ENCODE results near the gene SACM1L.
A peak's percentile ranks its signal among the peaks of the same experiment; 100 is the strongest.
"Not testable (repeated sequence)": the region's sequence is repeated elsewhere in the genome, so short reads cannot be mapped to it uniquely, and the experiment has no call there.

Gene SACM1L

DNA sequence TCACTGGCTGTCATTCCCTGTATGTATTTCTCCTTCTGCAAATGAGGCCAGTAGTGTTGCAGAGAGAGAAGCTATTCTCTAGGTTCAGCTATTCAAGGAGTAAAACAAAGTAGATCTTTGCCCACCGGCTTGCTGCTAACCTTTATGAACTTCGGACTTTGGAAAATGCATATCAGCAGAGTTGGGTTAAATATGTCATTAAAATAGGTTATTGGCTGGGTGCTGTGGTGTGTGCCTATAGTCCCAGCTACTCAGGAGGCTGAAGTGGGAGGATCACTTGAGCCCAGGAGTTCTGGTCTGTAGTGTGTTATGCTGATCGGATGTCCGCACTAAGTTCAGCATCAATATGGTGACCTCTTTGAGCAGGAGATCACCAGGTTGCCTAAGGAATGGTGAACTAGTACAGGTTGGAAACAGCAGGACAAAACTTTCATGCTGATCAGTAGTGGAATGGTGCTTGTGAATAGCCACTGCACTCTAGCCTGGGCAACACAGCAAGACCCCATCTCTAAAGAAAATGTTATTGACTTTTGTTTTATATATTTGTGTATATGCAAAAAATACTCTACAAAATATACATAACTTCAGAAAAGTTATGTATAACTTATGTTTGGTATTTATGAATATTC is 53.4 kb downstream of the SACM1L start:
- no peak for DNase-seq (ENCODE audit: low read depth)

DNA sequence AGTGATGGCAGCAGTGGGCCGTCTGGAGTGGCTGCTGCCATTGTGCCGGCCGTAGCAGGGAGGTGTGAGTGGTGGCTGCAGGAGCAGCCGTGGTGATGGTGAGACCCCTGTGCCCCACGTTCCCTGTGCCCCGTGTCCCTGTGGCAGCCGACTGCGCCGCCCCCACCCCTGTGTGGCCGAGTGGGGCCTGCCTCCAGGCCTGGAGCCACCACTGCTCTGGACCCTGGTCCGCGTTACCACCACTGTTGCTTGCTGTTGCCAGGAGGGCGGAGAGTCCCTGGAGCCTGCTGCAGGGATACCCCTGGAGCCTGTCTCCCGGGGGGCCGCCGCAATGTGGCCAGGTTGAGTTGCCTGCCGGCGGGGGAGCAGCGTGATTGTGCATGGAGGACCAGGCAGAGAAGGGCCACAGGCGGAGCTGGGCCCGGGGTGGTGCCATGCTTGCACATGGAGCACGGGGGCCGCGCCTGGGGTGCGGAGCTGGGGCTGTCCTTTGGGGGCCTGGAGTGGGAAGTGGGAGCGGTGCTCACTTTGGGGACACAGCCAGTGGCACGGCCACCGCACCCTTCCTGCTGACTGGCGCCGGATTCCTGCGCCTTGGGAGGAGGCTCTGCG is 57.1 kb downstream of the SACM1L start:
- DNase-seq (ENCODE audit: low read depth): no peak

DNA sequence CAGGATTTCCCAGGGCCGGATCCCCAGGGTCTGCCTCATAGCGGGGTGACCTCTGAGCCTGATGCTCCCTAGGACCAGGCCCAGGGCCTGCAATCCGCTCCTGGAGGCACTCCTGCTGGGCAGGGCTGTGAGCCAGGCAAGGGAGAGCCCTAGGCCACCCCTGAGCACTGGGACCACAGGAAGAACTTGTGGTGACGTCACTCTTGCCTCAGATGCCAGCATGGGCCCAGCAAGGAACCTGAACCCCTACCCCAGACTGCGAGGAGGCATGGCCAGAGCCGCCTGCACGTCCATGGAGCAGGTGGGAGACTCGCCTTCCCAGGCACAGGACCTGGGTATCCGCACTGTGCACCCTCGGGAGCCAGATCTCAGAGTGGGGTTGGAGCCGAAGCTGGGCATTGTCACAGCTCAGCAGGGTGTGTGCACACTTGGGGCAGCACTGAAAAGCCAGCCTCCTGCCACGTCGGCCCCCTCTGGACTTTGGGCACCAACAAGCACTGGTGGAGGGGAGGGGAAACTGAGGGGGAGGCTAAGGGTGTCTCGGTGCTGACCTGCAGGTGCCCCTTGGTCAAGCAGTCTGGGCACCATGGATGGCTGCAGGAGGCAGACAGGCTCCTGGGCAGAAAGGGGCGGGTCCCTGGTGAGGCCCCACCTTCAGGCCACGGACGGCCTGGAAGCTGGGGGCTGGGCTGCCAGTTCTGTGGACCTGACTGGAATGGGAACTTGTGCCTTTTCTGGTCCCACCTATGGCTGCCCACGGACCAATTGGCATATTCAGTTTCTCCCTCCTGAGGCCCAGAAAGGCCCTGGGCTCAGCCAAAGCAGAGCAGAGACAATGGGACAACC is 57.8 kb downstream of the SACM1L start:
- no peak for DNase-seq (ENCODE audit: low read depth)

DNA sequence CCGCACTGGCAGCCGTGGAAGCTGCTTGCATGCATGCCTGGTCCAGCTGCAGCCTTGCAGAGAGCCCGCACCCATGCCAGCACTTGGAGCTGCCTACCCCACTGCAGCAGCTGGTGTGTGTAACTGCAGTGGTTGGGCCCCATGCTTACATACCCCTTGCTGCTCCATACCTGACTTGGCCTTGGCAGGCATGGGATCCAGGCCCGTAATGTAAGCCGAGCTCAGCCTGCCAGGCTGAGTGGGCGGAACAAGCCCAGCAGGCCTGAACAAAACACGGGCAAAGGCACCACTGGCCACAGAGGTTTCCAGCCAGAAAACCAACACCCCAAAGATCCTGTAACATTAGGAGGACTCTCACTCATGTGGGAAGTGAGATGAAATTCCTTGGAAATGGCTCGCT is 58.9 kb downstream of the SACM1L start:
- DNase-seq (ENCODE audit: low read depth): peak; percentile 9

DNA sequence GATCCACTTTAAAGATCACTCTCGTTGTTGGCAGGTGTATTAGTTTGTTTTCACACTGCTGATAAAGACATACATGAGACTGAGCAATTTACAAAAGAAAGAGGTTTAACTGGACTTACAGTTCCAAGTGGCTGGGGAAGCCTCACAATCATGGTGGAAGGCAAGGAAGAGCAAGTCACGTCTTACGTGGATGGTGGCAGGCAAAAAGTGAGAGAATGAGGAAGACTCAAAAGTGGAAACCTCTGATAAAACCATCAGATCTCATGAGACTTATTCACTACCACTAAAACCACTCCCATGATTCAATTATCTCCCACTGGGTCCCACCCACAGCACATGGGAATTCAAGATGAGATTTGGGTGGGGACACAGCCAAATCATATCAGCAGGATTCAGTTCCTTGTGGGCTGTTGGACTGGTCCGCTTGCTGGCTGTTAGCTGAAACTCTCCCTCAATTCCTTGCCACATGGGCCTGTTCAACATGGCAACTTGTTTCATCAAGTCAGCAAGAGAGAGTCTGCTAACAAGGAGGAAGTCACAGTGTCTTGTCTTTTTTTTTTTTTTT is 59.9 kb downstream of the SACM1L start:
- not testable (repeated sequence) for DNase-seq (ENCODE audit: low read depth)

DNA sequence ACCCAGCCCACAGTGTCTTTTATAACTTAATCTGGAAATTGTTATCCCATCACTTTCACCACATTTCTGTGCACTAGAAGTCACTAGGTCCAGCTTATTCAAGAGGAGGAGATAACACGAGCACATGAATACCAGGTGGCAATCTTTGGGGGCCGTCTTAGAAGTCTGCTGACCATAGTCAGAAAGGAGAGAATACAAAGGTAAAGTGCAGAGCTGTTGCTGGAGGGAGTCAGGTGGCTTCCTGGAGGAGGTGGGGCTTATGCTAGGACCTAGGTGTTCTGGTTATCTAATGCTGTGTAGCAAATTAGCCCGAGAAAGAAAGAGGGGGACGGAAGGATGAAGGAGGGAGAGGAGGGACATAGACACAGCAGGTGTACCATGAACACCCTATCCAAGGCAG is 60.7 kb downstream of the SACM1L start:
- no peak for DNase-seq (ENCODE audit: low read depth)

DNA sequence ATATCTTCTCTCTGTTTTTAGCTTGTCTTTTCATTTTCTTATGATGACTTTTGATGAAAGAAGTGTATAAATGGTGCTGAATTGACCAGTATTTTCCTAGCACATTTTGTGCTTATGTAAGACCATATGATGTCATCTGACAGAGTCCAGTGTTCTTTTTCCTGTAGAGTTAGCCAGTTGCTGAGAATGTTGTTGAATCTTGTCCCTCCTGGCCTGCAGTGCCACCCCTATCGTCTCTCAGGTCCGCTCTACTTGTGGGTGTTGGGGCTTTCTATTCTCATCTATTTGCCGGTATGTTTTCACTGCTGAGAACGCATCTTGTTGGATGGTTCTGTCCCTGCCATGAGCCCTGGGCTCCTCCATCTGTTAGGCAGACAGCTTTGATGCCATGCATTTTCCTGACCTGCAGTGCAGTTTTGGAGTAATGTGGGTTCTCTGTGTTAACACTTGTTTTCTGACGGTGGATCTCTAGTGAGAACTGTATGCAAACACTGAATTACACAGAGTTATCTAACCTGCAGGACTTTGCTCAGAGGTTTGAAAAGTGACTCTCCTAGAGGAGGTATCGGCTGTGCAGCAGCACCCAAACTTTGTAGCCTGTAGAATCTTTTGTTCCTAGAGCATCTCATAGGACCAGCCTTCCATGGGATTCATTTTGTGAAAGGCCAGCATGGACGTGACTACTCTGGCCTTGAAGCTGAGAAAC is 62.5 kb downstream of the SACM1L start:
- DNase-seq (ENCODE audit: low read depth): no peak

DNA sequence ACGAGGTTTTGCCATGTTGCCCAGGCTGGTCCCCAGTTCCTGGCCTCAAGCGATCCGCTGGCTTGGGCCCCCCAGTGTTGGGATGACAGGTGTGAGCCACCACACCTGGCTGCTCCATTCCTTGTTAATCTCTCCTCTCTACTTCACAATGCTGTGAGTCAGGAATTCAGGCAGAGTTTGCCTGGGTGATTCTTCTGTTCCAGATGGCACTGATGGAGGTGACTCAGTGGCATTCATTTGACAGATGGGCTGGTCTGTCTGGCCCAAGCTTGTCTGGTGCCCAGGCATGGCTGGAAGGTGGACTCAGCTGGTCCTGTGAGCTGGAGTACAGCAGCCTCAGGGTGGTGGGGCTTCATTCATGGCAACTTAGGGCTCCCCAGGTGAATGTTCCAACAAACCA is 63.9 kb downstream of the SACM1L start:
- no peak for DNase-seq (ENCODE audit: low read depth)

DNA sequence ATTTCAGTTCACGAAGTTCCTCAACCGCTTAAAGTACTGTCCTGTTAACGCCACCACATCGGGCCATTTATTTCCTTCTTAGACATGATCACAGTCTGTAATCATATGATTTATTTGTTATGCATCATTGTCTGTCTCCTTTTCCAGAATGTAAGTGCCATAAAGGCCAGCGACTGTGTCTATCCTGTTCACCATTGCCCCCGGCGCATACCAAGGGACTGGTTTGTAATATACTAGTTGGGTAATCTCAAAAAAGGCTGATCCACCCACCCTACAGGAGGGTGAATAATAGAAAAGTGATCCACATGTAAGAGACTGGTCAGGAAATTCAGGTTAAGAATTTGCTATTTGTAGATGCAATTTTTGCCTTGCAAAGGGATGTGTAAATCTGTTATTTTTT is 65.3 kb downstream of the SACM1L start:
- no peak for DNase-seq (ENCODE audit: low read depth)

DNA sequence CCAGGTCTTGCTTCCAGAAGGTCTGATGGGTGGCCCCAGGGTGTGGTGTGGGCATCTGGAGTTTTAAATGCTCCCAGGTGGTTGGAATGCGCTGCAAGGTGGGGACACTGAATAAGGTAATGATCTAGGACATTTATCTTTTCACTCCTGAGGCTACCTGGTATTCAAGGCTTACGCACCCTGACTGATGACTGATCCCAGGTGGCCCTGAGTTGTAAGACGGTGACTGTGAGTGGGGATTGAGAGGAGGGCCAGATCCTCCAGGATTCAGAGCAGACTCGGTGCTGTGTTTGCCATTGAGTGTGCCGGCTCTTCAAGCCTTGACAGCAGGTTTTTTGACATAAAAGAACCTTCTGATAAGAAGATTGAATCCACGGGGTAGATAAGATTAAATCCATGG is 66.9 kb downstream of the SACM1L start:
- no peak for DNase-seq (ENCODE audit: low read depth)

DNA sequence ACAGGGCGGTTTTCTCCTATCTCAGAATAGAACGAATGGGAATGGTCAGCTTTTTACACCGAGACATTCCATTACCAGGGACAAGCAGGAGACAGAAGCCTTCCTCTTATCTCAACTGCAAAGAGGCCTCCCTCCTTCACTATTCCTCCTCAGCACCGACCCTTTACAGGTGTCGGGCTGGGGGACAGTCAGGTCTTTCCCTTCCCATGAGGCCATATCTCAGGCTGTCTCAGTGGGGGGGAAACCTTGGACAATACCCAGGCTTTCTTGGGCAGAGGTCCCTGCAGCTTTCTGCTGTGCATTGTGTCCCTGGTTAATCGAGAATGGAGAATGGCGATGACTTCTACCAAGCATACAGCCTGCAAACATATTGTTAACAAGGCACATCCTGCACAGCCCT is 67.9 kb downstream of the SACM1L start:
- DNase-seq (ENCODE audit: low read depth): not testable (repeated sequence)

DNA sequence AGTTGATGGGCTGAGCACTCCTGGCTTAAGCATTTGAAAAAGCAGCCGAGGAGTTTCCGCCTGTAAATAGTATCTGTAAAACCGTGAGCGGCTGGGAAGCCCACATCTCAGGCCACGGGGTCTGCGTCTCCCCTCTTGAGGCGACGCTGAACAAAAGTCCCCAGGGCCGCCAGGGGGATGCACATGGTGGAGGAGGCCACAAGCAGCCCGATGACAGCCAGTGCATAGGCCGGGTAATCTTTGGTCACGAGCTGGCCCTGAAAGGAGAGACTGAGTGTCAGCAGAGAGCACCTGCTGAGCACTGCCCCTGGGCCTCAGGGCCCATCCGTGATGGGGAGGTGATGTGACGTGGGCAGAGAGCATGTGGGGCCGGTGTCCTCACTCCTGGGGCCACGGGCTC is 69.7 kb downstream of the SACM1L start:
- DNase-seq (ENCODE audit: low read depth): no peak

DNA sequence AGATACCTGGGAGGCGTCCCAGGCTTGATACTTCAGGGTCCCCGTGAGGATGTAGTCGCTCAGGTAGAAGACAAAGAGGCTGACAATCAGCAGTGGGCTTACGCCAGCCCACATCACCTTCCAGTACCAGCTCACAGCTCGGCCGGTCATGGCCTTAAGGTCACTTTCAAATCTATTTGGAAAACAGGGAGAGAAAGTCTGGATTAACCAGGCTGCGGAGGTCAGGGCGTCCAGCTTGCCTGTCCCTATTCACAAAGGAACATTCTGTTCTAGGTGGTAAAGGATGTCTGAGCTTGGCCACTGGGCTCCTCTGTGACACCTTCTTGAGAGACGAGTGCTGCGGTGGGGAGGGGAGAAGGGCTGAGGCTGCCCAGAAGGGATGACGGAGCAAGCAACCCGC is 70.7 kb downstream of the SACM1L start:
- no peak for DNase-seq (ENCODE audit: low read depth)

DNA sequence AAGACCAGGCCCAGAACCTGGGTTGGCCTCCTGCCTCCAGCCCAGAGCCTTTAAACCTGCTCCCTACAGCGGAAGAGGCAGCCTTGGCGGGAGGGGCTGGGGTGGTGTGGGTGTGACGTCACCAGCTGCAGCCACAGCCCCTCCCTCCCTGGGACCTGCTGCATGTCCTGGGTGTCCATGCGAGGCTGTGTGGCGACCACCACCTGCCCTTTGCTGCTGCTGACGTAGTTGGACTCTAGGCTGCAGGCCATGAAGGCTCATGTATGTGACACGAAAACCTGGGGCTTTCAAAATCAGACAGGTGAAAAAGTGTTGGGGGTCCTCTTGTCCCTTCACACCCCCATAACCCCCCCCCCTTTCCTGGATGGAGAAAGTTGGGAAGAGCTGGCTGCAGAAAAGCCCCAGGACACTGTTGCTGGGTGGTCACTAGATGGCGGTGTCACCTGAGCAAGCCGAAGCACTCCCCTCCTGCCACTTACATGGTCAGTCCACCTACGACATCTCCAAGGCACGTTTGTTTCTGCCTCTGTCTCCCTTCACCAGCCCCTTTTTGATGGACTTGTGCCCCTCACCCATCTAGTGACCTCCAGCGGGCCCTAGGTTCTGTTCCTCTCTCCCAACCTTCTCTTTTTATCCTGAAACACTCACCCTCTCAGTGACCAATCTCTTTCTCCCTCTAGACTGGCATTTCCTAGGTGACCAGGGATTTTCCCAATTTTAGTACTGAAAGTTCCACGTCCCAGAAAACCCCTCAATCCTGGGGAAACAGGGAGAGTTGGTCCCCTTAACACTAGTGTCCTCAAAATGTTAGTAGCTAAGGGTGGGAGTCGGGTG is 71.9 kb downstream of the SACM1L start:
- peak; percentile 27 for DNase-seq (ENCODE audit: low read depth)

DNA sequence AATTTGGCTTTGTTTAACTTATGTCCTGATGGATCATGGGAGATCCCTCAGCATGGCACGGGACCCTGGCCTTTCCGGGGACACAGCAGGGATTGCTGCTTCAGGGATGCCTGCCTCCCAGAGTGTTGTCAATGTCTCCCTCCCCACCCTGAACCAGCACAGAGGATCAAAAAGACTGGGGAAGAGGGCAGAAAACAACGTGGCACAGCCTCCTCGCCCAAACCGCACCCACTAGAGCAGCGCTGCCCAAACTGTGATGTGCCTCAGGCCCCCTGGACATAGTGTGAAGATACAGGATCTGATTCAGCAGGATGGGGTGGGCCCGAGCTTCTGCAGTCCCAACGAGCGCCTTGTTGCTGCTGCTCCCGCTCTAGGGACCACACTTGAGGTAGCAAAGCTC is 72.6 kb downstream of the SACM1L start:
- DNase-seq (ENCODE audit: low read depth): no peak

DNA sequence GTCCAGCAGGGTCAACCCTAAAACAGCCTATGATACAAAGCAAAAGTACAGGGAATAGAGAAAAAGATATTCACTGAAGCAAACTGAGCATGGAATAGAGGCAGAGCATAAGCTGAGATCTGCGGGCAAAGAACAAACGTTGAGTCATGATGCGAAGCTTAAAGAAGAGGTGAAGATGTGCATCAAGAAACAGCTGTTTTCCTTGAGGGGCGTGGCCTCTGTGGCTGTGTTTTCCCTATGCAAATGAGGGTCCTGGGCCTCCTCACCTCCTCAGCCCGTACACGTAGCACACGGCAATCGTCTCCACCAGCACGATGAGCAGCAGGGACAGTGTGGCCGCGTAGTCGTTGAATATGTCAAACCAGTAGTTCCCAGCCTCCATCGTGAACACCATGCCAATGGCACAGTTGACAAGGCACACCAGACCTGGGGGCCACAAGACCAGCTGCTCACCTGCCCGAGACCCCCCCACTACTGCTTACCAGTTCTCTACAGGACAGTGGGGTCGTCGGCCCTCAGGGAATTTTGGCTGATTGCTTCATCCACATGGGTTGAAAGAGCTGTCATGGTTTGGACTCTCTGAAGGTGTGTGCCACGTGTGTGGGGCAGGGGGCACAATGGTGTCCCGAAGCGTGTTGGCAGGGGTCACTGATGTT is 73.6 kb downstream of the SACM1L start:
- no peak for DNase-seq (ENCODE audit: low read depth)

DNA sequence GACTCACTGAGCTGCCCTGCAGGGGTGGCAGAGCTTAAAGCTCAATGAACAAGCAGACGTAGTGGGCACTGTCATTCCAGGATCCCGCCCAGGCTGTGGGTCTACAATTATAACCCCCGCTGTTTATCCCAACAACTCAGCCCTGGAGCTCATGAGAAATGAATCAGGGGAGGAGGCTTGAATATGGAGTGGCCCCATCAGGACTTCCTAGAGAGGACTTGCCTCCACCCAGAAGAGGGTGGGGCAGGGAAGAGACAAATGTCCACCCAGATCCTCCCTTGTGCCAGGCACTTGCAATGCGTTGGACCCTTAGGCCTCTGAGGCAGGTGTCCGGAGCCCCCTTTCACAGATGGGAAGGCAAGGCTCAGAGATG is 74.1 kb downstream of the SACM1L start:
- DNase-seq (ENCODE audit: low read depth): no peak

DNA sequence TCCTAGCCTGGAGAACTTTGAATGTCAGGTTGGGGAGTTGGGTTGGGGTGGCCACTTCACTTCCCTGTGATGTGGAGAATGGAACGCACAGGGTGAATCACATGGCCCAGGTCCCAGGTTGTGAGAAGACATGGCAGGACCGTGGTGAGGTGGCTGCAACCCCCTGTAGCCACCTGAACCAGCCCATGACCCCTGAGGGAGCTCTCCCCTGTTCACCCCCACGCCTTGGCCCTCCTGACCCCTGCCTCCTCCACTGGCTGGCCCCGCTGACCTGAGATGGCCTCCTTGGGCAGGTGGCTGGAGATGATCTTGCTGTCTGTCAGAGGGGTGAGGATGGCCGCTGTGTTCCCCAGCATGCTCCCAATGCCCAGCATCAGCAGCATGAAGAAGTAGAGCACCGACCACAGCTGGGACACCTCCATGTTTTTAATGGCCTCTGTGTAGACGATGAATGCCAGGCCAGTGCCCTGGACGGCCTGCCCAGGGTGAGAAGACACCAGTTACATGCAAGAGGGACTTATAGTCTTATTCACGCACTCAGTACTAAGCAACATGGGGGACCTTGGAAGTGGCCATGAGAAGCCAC is 76.2 kb downstream of the SACM1L start:
- no peak for DNase-seq (ENCODE audit: low read depth)

DNA sequence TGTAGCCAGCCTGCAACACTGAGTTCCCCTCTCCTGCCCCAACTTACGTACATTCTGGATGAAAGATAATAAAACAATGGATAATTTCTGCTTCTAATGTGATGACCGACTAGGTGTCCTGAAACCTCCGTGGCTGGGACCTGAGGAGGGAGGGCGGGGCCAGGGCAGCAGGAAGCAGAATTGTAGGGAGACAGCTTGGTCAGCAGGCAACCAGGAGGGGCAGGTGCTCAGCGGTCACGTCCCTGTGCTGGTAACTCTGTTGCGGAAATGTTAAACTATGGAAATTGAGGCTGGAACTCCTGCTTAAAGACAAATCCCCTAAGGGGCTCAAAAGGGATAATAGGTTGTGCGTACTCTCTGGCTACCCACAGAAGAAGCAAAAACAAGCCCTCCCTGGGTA is 76.8 kb downstream of the SACM1L start:
- DNase-seq (ENCODE audit: low read depth): no peak

DNA sequence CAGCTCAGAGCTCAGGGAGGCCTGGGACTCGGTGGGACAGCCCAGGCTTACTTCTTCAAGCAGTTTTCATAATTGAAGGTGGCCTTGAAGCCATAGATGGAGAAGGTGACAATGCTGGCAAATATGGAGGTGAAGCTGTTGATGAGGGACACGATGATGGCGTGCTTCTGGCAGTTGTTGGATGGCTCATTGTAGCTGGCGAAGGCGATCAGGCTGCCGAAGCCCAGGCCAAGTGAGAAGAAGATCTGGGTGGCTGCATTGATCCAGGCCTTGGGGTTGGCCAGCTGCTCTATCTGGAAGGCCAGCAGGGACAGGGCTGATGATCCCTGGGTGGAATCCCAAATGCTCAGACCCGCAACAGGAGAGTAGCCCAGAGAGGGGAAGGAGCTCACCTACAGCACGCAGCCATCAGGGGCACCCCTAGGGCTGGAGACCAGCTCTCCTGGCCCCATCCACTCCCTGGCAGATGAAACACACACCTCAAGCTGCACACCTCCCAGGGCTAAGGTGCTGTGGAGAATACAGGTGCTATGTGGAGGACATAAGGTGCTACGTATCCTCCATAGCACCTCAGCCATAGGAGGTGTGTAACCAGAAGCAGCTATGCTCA is 82.1 kb downstream of the SACM1L start:
- DNase-seq (ENCODE audit: low read depth): no peak
